Tongue (tissue), 2 donors: ENCODE results near the gene ADSS1. TPM values are rescaled to one million over a fixed set of nuclear protein-coding genes. Genes with fewer than 3 reads are reported as not detected.
A peak's percentile ranks its signal among the peaks of the same experiment; 100 is the strongest.

Source experiments
- DNase-seq: peaks from one replicate; pipeline ENCODE4 v3.0.0-alpha.2; 2015
- total RNA-seq: library from RNA; depleted of rRNA; stranded (reverse); fragments of >200 nt; gene quantifications from one replicate; pipeline ENCODE4 v1.2.3, GENCODE V29; 2014

ADSS1 gene
- total RNA-seq, 1 donor from 2014 or later, result 98.8 TPM

DNA sequence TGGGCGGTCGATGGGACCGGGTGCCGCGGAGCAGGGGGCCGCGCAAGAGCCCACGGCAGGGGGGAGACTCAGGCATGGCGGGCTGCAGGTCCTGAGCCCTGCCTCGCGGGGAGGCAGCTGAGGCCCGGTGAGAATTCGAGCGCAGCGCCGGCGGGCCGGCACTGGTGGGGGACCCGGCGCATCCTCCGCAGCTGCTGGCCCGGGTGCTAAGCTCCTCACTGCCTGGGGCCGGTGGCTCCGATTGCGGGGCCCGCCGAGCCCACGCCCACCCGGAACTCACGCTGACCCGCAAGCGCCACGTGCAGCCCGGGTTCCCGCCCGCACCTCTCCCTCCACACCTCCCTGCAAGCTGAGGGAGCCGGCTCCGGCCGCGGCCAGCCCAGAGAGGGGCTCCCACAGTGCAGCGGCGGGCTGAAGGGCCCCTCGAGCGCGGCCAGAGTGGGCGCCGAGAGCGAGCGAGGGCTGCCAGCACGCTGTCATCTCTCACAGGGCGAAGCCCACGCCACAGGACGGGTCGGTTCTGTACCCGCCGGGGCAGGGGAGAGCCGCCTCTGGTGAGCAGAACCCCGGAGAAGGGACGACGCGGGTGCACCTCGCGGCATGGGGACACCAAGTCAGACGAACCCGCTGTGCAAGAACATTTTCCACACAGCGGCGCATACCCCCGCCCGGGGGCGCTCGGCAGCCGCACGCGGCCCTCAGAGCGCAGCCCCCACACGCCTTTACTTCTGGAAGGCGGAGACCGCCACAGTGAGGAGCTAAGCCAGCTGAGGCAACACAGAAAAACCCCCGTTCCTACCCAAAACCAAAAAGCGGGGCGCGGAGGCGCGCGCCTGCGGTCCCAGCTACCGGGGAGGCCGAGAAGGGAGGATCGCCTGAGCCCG lies 27.8 kb downstream of the ADSS1 start:
- no peak for DNase-seq

DNA sequence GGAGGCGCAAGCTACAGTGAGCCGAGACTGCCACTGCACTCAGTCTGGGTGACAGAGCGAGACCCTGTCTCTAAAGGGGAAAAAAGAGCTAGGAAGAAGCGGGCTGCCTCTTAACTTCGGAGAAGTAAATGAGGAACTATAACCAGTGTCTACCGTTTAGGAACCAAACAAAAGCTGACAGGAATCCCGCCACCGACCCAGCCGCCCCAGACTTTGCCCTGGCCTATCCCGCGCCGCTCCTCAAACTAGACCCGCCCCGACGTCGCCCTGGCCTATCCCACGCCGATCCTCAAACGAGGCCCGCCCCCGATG lies 28.4 kb downstream of the ADSS1 start:
- DNase-seq, result no peak

- DNase-seq, result peak; percentile 99
Measured at GRCh38 chr14:104752735-104753527, 28.9 kb downstream of the ADSS1 start, which contains the start of gene SIVA1. Gene SIVA1, plus strand, starts transcription at chr14:104753147. Its CDS starts 55 bp downstream, at chr14:104753202.

DNA sequence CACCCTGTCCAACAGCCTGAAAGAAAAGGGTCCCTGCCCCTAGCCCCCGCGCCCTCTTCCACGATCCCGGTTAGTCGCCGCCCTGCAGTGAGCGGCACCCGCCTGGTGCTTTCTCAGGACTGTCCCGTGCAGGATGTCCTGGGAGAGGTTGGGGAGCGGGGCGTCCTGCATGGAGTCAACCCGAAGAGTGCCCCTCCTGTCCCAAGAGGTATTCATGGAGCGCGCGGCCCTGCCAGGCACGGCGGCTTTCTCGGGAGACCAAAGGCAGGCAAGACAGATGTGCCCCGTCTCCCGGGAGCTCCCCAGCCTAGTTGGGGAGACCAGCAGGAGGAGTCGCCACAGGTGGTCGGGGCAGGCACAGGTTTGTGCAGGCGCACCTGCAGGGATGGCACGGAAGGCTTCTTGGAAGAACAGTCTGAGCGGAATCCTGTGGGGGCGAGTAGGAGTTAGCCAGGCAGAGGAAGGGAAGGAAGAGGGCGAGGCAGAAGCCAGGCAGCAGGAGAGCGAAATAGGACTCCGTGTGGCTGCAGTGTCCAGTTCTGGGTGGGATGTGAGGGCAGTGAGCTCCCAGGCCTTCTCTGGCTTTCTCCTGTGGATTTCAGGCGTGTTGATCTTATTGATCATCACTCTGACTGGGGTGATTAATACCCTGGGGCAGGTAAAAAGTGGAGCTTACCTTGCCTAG lies 29.6 kb downstream of the ADSS1 start:
- no peak for DNase-seq

- no peak for DNase-seq
Measured at GRCh38 chr14:104754213-104754851, 30.3 kb downstream of the ADSS1 start.

DNA sequence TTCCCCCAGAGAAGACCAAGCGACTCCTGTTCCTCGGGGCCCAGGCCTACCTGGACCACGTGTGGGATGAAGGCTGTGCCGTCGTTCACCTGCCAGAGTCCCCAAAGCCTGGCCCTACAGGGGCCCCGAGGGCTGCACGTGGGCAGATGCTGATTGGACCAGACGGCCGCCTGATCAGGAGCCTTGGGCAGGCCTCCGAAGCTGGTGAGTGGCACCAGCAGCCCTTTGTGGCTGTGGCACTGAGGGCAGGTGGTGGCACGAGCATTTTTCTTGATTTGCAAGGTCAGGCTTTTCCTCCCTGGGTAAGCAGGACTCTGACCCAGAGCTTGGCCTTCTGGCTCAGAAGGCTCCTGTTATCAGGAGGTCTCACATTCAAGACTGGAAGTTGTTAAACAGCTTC lies 31.6 kb downstream of the ADSS1 start:
- no peak for DNase-seq

- no peak for DNase-seq
Measured at GRCh38 chr14:104756477-104757237, 32.6 kb downstream of the ADSS1 start.

DNA sequence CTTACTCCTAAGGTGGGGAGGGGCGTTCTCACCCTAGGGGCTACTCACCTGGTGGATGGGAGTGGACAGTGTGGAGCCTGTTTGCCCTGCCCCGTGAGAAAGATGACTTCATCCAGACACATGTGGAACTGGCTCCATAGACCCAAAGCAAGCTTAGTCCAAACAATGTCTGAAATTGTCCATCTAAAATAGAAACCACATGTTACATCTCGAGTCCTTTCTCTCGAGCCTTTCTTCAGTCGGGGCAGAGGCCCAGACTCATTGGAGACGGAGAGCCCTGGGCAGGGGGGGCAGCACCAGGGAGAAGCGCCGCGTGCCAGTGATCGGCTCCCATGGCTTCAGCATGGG lies 33.2 kb downstream of the ADSS1 start:
- no peak for DNase-seq

GRCh38 chr14:104757681-104758392 lies 33.8 kb downstream of the ADSS1 start:
- no peak for DNase-seq

DNA sequence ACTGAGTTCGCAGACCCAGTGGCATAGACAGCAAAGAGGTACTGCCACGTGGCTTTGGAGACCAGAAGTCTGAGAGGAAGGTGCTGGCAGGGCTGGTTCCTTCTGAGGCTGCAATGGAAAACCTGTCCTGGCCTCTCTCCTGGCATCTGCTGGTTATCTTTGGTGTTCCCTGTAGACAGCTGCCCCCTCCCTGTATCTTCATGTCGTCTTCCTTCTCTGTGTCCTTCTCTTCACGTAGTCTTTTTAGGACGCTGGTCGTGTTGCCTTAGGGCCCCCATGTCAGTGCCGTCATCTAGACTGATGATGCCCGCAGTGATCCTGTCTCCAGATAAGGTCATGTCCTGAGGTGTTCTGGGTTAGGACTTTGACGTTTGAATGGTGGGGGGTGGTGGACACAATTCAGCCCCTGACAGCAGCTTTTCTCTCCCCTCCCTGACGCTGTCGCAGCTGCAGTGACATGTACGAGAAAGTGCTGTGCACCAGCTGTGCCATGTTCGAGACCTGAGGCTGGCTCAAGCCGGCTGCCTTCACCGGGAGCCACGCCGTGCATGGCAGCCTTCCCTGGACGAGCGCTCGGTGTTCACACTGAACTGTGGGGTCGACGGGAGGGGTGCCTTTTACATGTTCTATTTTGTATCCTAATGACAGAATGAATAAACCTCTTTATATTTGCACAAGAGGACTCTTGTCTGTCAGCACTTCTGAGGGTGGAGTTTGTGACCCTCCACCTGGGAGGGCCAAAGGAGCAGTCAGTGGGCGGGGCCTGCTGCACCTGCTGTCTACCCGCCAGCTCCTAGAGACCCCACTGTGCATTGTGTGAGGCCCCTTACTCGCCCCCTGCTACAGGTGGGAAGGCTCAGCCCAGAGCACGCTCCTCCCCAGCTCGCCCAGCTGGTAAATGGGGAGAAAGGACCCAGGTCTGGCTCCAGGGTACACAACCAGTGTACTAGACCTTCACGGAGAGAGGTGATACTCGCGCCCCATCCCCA lies 35.2 kb downstream of the ADSS1 start:
- DNase-seq, result no peak

- no peak for DNase-seq
Measured at GRCh38 chr14:104765517-104765916, 41.5 kb downstream of the ADSS1 start.

GRCh38 chr14:104766256-104766862 lies 42.3 kb downstream of the ADSS1 start:
- no peak for DNase-seq

GRCh38 chr14:104766863-104767633 lies 43.0 kb downstream of the ADSS1 start:
- DNase-seq, result no peak

DNA sequence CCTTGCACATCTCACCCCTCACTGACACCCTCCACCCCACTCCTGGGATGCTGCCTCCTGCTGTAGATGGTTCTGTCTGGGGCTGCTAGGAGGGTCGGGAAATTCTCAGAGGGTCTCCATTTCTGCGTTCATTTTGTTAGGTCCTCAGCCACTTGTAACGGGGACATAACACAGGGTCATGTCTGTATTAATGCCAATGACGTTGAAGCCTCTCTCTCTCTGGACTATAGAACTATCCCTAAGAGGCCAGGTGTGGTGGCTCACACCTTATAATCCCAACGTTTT lies 43.5 kb downstream of the ADSS1 start:
- no peak for DNase-seq

GRCh38 chr14:104768437-104769323 lies 44.7 kb downstream of the ADSS1 start:
- peak; percentile 93 for DNase-seq

DNA sequence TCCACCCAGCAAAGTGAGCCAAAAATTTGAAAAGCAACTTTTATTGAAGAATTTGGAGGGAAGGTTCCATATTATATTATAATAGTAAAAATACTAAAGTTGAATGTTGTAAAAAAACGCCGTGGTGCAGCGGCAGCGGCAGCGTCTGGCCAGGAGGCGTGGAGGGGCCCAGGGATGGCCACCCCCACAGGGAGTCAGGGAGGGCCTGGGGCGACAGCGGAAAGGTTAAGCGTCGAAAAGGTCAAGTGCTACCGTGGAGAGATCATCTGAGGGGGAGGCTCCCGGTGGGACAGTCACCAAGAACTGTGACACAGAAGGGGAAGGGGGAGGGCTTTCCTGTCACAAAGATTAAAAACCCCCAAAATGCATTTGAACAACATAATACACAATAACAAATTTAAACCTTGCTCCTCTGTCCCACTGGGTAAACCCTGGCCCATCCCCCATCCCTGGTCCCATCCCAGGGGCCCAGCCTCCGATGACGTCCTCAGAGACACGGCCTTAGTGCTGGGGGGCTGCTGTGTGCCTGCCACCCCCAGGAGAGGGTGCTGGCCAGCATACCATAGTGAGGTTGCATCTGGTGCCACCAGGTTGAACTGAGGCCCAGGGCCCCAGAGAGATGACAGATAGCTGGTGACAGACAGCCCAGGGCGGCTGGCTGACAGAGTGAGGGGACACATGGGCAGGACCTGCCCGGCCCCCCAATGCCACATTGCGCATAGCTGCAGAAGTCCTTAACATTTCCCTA lies 45.5 kb downstream of the ADSS1 start:
- no peak for DNase-seq

GRCh38 chr14:104770072-104770579 lies 46.1 kb downstream of the ADSS1 start:
- DNase-seq, result no peak
